Activated CD8-positive, alpha-beta T cell treated with anti-CD3 and anti-CD28 coated beads for 36 hours (primary cell): ENCODE measurements around the gene RAI1. TPM values are rescaled to one million over a fixed set of nuclear protein-coding genes. Genes with fewer than 3 reads are reported as not detected.
A peak's percentile ranks its signal among the peaks of the same experiment; 100 is the strongest.
"Not testable (repeated sequence)": the region's sequence is repeated elsewhere in the genome, so short reads cannot be mapped to it uniquely, and the experiment has no call there.

Source experiments
- ATAC-seq: fragments of 200-7000 bp; cut with Tn5 transposase; one replicate; pipeline ENCODE4 v1.10.0; 2021; ENCODE audit warnings: mild to moderate bottlenecking, moderate library complexity
- CTCF ChIA-PET: fragments of 350-600 bp; sonication (Branson Sonifier 250); formaldehyde crosslinking; loops from one replicate; lab custom pipeline; 2021; ENCODE audit warnings: antibody characterized with exemption; lab: Charles Lee
- POLR2A ChIA-PET: fragments of 350-600 bp; sonication (Branson Sonifier 250); formaldehyde crosslinking; loops from one replicate; lab custom pipeline; 2021; ENCODE audit warnings: antibody characterized with exemption; lab: Charles Lee
- DNase-seq: peaks from one replicate; pipeline ENCODE4 v3.0.0-alpha.2; 2020
- H3K27ac Mint-ChIP-seq: one replicate; pipeline ENCODE4 v1.8.0; 2021; ENCODE audit warnings: mild to moderate bottlenecking, mixed read lengths
- H3K27me3 Mint-ChIP-seq: one replicate; pipeline ENCODE4 v1.8.0; 2021; ENCODE audit warnings: mixed read lengths
- H3K36me3 Mint-ChIP-seq: one replicate; pipeline ENCODE4 v1.8.0; 2021; ENCODE audit warnings: low read depth, mixed read lengths
- H3K4me1 Mint-ChIP-seq: one replicate; pipeline ENCODE4 v1.8.0; 2021; ENCODE audit warnings: low read depth, mixed read lengths
- H3K4me3 Mint-ChIP-seq: one replicate; pipeline ENCODE4 v1.8.0; 2021; ENCODE audit warnings: mild to moderate bottlenecking, moderate library complexity, mixed read lengths
- H3K9me3 Mint-ChIP-seq: one replicate; pipeline ENCODE4 v1.8.0; 2021; ENCODE audit warnings: mixed read lengths
- intact Hi-C: fragments of 100-400 bp; cut with micrococcal nuclease; formaldehyde crosslinking; loops from one replicate; pipeline ENCODE4 v1.10.0; 2022
- total RNA-seq, 2 experiments: library from RNA; stranded (reverse); gene quantifications; one replicate each; pipeline ENCODE4 v1.2.3, GENCODE V29; 2021
- TF ChIP-seq, protein P1 (sequence below): fragments of 200-600 bp; IDR thresholded peaks from one replicate; pipeline ENCODE4 v1.8.0; 2022; ENCODE audit warnings: antibody characterized with exemption, mild to moderate bottlenecking

Gene RAI1
- total RNA-seq, 2 experiments from 2014 or later, result 18.1 to 20.3 TPM

DNA sequence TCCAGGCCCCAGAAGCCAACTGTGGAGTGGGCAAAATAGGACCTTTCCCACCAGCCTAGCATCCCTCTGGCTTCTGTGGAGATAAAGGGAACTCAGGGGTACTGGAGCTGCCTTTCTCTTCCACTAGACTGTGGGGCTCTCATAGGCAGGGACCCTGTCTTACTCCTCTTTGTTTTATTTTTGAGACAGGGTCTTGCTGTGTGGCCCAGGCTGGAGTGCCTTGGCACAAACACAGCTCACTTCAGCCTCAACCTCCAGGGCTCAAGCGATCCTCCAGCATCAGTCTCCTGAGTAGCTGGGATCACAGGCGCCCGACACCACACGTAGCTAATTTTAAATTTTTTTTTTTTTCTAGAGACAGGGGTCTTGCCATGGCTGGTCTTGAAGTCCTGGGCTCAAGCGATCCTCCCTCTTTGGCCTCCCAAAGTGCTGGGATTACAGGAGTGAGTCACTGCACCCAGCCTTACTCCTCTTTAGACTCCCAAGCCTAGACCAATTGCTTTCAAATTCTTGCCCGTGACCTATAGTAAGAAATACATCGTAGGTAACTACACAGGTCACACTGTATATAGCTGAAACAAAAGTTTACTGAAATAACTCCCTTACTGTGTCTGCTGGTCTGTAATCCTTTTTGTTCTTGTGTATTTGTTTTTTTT, 2.6 kb downstream of the RAI1 start:
- peak overlapping the region; percentile 80 for H3K4me3 Mint-ChIP-seq
- no peaks in the 10 kb centered on the region for H3K9me3 Mint-ChIP-seq
- DNase-seq, result no peak
- H3K4me1 Mint-ChIP-seq, result peaks cover 39% of the 10 kb centered on the region
- H3K36me3 Mint-ChIP-seq, result peaks cover 3% of the 10 kb centered on the region
- TF ChIP-seq, protein P1, sequence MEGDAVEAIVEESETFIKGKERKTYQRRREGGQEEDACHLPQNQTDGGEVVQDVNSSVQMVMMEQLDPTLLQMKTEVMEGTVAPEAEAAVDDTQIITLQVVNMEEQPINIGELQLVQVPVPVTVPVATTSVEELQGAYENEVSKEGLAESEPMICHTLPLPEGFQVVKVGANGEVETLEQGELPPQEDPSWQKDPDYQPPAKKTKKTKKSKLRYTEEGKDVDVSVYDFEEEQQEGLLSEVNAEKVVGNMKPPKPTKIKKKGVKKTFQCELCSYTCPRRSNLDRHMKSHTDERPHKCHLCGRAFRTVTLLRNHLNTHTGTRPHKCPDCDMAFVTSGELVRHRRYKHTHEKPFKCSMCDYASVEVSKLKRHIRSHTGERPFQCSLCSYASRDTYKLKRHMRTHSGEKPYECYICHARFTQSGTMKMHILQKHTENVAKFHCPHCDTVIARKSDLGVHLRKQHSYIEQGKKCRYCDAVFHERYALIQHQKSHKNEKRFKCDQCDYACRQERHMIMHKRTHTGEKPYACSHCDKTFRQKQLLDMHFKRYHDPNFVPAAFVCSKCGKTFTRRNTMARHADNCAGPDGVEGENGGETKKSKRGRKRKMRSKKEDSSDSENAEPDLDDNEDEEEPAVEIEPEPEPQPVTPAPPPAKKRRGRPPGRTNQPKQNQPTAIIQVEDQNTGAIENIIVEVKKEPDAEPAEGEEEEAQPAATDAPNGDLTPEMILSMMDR, result no peak
- peak overlapping the region; percentile 88 for H3K27ac Mint-ChIP-seq
- intact Hi-C loops, result loop anchor here (5.0 kb wide), 1 partner anchor 173 kb away; no protein-coding TSS in a partner anchor
- no peak for ATAC-seq
- POLR2A ChIA-PET, result interaction anchor here (0.6 to 2.5 kb wide), 8 partner anchors 10 to 276 kb away, joined by 3 to 7 read pairs (median 4); no protein-coding TSS in a partner anchor
- no peaks in the 10 kb centered on the region for H3K27me3 Mint-ChIP-seq
- CTCF ChIA-PET, result interaction anchor here (0.6 to 2.8 kb wide), 2 partner anchors 8 to 355 kb away, joined by 4 to 22 read pairs; no protein-coding TSS in a partner anchor

DNA sequence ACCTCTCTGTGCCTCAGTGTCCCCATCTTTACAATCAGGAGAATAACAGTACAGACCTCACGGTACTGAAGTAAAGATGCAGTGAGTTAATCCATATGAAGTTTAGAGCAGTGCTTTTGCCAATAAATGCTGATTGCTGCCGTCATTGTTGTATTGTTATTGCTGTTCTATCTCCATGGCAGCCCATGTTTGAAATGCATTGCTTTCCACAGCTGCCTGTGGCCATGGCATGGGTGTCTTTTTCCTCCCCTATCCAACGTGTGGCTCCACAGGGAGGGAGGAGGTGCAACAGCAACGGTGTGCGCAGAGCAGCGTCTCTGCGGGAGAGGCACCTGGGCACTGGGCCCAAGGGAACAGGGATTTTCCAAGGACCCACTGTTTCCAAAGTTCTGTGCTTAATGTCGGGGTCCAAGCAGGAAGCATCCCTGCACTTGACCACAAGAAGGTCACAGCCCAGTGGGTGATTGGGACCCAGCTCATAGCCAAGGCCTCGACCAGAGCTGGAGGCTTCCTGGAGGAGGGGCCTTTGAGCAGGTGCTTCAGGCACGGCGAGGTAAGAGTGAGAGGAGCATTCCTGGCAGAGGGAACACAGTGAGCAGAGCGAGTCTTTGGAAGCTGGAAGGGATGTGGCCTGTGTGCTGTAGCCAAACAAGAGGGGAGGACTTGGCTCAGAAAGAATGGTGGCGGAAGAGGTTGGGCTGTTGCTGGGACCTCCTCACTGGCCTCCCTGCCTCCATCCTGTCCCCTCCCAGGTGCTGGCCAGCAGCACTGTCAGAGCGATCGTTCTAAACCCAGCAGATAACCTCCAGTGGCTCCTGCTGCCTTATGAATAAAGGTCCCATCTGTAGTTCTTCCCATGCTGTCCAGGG, 3.9 kb downstream of the RAI1 start:
- H3K36me3 Mint-ChIP-seq, result peaks cover 3% of the 10 kb centered on the region
- POLR2A ChIA-PET, result interaction anchor here (0.5 kb wide), 1 partner anchor 677 kb away, joined by 3 read pairs; no protein-coding TSS in a partner anchor
- H3K27ac Mint-ChIP-seq, result no peak overlapping the region
- DNase-seq (no peak), ATAC-seq (no peak)
- intact Hi-C loops, result loop anchor here (5.0 kb wide), 1 partner anchor 172 kb away; no protein-coding TSS in a partner anchor
- H3K27me3 Mint-ChIP-seq, result no peaks in the 10 kb centered on the region
- CTCF ChIA-PET, result interaction anchor here (1.1 kb wide), 1 partner anchor 65 kb away, joined by 4 read pairs; no protein-coding TSS in a partner anchor
- no peak overlapping the region for H3K4me3 Mint-ChIP-seq
- TF ChIP-seq, protein P1, result no peak
- peaks cover 44% of the 10 kb centered on the region for H3K4me1 Mint-ChIP-seq
- H3K9me3 Mint-ChIP-seq, result no peaks in the 10 kb centered on the region

DNA sequence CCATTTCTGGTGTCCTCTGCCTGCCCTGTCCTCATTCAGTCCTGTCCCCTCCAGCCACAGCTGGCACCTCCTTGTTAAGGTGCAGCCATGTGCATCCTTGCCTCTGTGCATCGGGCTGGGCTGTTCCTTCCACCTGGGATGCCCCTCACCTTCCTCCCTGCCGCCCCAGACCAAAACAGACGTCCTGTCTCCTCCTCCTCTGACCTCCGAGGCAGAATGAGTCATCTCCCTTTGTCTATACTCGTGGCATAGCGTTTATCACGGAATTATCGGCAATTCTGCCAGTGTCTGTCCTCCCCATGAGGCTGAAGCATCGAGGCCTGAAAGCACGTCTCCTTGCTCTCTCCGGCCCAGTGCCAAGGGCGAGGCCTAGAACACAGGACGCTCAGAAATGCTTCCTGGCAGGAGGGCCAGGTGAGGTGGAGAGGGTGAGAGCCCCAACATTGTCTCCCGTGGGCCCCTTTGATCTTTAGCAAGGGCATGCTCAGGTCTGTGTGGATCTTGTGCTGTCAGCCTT, 4.6 kb downstream of the RAI1 start:
- DNase-seq, result peak; percentile 29
- POLR2A ChIA-PET, result interaction anchor here (0.5 kb wide), 1 partner anchor 676 kb away, joined by 3 read pairs; no protein-coding TSS in a partner anchor
- CTCF ChIA-PET, result interaction anchor here (1.1 kb wide), 1 partner anchor 64 kb away, joined by 4 read pairs; no protein-coding TSS in a partner anchor
- Mint-ChIP-seq H3K9me3 (no peaks in the 10 kb centered on the region), H3K4me3 (peak overlapping the region; percentile 7), H3K4me1 (peaks cover 49% of the 10 kb centered on the region), H3K27ac (peak overlapping the region; percentile 51), H3K27me3 (no peaks in the 10 kb centered on the region), H3K36me3 (peaks cover 3% of the 10 kb centered on the region)
- TF ChIP-seq, protein P1, result no peak
- intact Hi-C loops, result no loop called here
- no peak for ATAC-seq

DNA sequence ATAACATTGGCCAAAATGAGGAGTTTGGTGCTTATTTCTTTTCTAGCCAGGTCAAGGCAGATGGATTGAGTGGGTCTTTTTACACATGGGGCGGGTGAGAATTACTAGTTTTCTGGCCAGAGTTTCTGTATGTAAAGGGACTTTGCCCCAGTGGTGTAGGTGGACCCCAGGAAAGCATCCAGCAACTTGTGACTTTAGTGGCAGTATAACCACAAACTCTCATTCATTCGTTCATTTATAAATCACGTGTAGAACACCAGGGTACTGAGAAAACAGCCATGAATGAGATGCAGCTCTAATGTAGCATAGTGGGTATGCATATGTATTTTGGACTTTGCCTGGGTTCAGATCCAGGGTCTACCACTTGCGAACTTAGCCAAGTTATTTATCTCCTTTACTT, 8.1 kb downstream of the RAI1 start:
- H3K27ac Mint-ChIP-seq, result peak overlapping the region; percentile 24
- H3K9me3 Mint-ChIP-seq, result no peaks in the 10 kb centered on the region
- ATAC-seq, result no peak
- peaks cover 72% of the 10 kb centered on the region for H3K4me1 Mint-ChIP-seq
- no peak for DNase-seq
- H3K27me3 Mint-ChIP-seq, result no peaks in the 10 kb centered on the region
- ChIA-PET CTCF (interaction anchor here (2.7 kb wide), 1 partner anchor 9 kb away, joined by 9 read pairs; the partner anchor contains the start of gene RAI1), POLR2A (no interaction called here)
- H3K36me3 Mint-ChIP-seq, result peaks cover under 1% of the 10 kb centered on the region
- TF ChIP-seq, protein P1, result no peak
- no peak overlapping the region for H3K4me3 Mint-ChIP-seq
- intact Hi-C loops, result no loop called here

DNA sequence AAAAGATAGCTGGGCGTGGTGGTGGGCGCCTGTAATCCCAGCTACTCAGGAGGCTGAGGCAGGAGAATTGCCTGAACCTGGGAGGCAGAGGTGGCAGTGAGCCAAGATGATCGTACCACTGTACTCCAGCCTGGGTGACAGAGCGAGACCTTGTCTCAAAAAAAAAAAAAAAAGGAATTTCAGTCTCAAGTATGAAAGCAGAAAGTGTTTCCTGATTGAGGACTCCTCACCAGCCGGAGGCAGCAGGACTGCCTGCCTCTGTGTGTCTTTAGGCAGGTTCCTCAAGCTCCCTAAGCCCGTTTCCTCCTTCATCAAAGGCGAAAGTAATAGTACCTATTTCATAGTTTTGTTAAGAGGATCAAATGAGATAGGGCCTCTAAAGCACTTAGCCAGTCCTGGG, 9.0 kb downstream of the RAI1 start:
- ChIA-PET CTCF (interaction anchor here (1.3 to 4.7 kb wide), 3 partner anchors 8 to 170 kb away, joined by 3 to 22 read pairs (median 9); partner anchors contain the start of gene RAI1), POLR2A (interaction anchor here (1.1 to 6.8 kb wide), 4 partner anchors 9 to 348 kb away, joined by 4 to 52 read pairs (median 6); partner anchors contain the start of genes ATPAF2, RAI1 and SREBF1)
- intact Hi-C loops, result loop anchor here (10.0 kb wide), 1 partner anchor 345 kb away; the partner anchor contains the start of genes ATPAF2 and GID4
- DNase-seq, ATAC-seq, H3K27me3 Mint-ChIP-seq, H3K4me3 Mint-ChIP-seq, H3K9me3 Mint-ChIP-seq, H3K36me3 Mint-ChIP-seq: not testable (repeated sequence)
- H3K4me1 Mint-ChIP-seq, result peaks cover 67% of the 10 kb centered on the region
- H3K27ac Mint-ChIP-seq, result peak overlapping the region; percentile 92
